DOHH2 (cell line): Measurements from ENCODE around the gene WAC.

Source experiments
- H3F3A ChIP-seq: fragments of 200-600 bp; sonication (generic), shearing (Covaris generic); 2 replicates; pipeline ENCODE4 v1.6.0; 2016; ENCODE audit warnings: antibody characterized with exemption, mild to moderate bottlenecking; ENCODE audit not compliant: control insufficient read depth, insufficient read depth
- H3K27ac ChIP-seq: fragments of 200-600 bp; sonication (generic); 2 replicates; pipeline ENCODE4 v1.5.1; 2014; ENCODE audit warnings: low read depth, mild to moderate bottlenecking, low read length, moderate library complexity
- H3K27me3 ChIP-seq: fragments of 200-600 bp; sonication (generic); 2 replicates; pipeline ENCODE4 v1.6.1; 2014; ENCODE audit warnings: mild to moderate bottlenecking, low read length, mixed read lengths; ENCODE audit not compliant: control insufficient read depth
- H3K36me3 ChIP-seq: fragments of 200-600 bp; sonication (generic); 2 replicates; pipeline ENCODE4 v1.6.1; 2014; ENCODE audit warnings: mild to moderate bottlenecking, low read length, moderate library complexity, mixed read lengths; ENCODE audit not compliant: control insufficient read depth
- H3K4me1 ChIP-seq: fragments of 200-600 bp; sonication (generic); 2 replicates; pipeline ENCODE4 v1.6.1; 2014; ENCODE audit warnings: mild to moderate bottlenecking, low read length, mixed read lengths; ENCODE audit not compliant: control insufficient read depth
- H3K4me2 ChIP-seq: fragments of 200-600 bp; sonication (generic); 2 replicates; pipeline ENCODE4 v1.6.0; 2014; ENCODE audit warnings: mild to moderate bottlenecking, low read length, moderate library complexity
- H3K4me3 ChIP-seq: fragments of 200-600 bp; sonication (generic); 2 replicates; pipeline ENCODE4 v1.5.1; 2014; ENCODE audit warnings: mild to moderate bottlenecking, low read length, mixed read lengths
- H3K79me2 ChIP-seq: fragments of 200-600 bp; sonication (generic); 2 replicates; pipeline ENCODE4 v1.6.1; 2014; ENCODE audit warnings: mild to moderate bottlenecking, low read length, mixed read lengths; ENCODE audit not compliant: control insufficient read depth
- H3K9me2 ChIP-seq: fragments of 200-600 bp; sonication (generic); replicated peaks from 2 replicates; pipeline ENCODE4 v1.6.1; 2014; ENCODE audit warnings: mild to moderate bottlenecking, low read length, mixed read lengths; ENCODE audit not compliant: control insufficient read depth
- H3K9me3 ChIP-seq: fragments of 200-600 bp; sonication (generic); 2 replicates; pipeline ENCODE4 v1.6.1; 2014; ENCODE audit warnings: antibody characterized with exemption, low read length, mixed read lengths; ENCODE audit not compliant: control insufficient read depth, insufficient read depth
- H4K20me1 ChIP-seq: fragments of 200-600 bp; sonication (generic); 2 replicates; pipeline ENCODE4 v1.6.0; 2014; ENCODE audit warnings: low read depth, mild to moderate bottlenecking, antibody characterized with exemption, low read length, moderate library complexity; ENCODE audit not compliant: control insufficient read depth, insufficient read depth
- CTCF ChIP-seq: fragments of 200-600 bp; sonication (generic); IDR thresholded peaks from one replicate; pipeline ENCODE4 v1.5.1; 2014; ENCODE audit warnings: antibody characterized with exemption, mild to moderate bottlenecking, low read depth, low read length; ENCODE audit not compliant: poor library complexity, severe bottlenecking
- EZH2phosphoT487 ChIP-seq: fragments of 200-600 bp; sonication (generic); IDR thresholded peaks from 2 replicates; pipeline ENCODE4 v1.6.1; 2017; ENCODE audit warnings: borderline replicate concordance, mild to moderate bottlenecking, antibody characterized with exemption, low read length, moderate library complexity, mixed read lengths

Gene WAC

GRCh38 chr10:28566458-28567015 is 33.6 kb downstream of the WAC start:
- H3K4me2 ChIP-seq, result no peak overlapping the region
- H3K27ac ChIP-seq, result no peak overlapping the region
- TF ChIP-seq CTCF, result no peak
- TF ChIP-seq EZH2phosphoT487, result no peak
- H3K4me3 ChIP-seq, result no peak overlapping the region
- peaks cover 99% of the 10 kb centered on the region for H3K79me2 ChIP-seq
- no peaks in the 10 kb centered on the region for H3K9me3 ChIP-seq
- peaks cover 92% of the 10 kb centered on the region for H3K36me3 ChIP-seq
- peaks cover 4% of the 10 kb centered on the region for H3F3A ChIP-seq
- H3K9me2 ChIP-seq, result no peaks in the 10 kb centered on the region
- 0 out of 2 replicates have a peak, but pooled peaks cover 7% of the 10 kb centered on the region for H3K4me1 ChIP-seq
- peaks cover 41% of the 10 kb centered on the region for H4K20me1 ChIP-seq
- no peaks in the 10 kb centered on the region for H3K27me3 ChIP-seq

- Histone ChIP-seq H3K27ac (no peak overlapping the region), H3K27me3 (no peaks in the 10 kb centered on the region), H3K9me3 (no peaks in the 10 kb centered on the region), H3K4me2 (no peak overlapping the region), H3F3A (peaks cover 4% of the 10 kb centered on the region), H3K4me3 (no peak overlapping the region), H3K36me3 (peaks cover 90% of the 10 kb centered on the region), H4K20me1 (peaks cover 51% of the 10 kb centered on the region), H3K9me2 (no peaks in the 10 kb centered on the region), H3K79me2 (peaks cover 100% of the 10 kb centered on the region), H3K4me1 (0 out of 2 replicates have a peak, but pooled peaks cover 1% of the 10 kb centered on the region)
- TF ChIP-seq CTCF (no peak), EZH2phosphoT487 (no peak)
Measured at GRCh38 chr10:28569506-28570159, 36.7 kb downstream of the WAC start.

GRCh38 chr10:28570598-28570997 is 37.7 kb downstream of the WAC start:
- no peaks in the 10 kb centered on the region for H3K27me3 ChIP-seq
- H3K27ac ChIP-seq, result no peak overlapping the region
- peaks cover 100% of the 10 kb centered on the region for H3K79me2 ChIP-seq
- H3K4me1 ChIP-seq, result no peaks in the 10 kb centered on the region
- no peaks in the 10 kb centered on the region for H3K9me2 ChIP-seq
- peaks cover 4% of the 10 kb centered on the region for H3F3A ChIP-seq
- peaks cover 52% of the 10 kb centered on the region for H4K20me1 ChIP-seq
- peaks cover 92% of the 10 kb centered on the region for H3K36me3 ChIP-seq
- H3K9me3 ChIP-seq, result no peaks in the 10 kb centered on the region
- H3K4me3 ChIP-seq, result no peak overlapping the region
- TF ChIP-seq EZH2phosphoT487 (no peak), CTCF (no peak)
- H3K4me2 ChIP-seq, result no peak overlapping the region
